GM12878 (cell line): ENCODE measurements around the gene SUPT3H. TPM values are rescaled to one million over a fixed set of nuclear protein-coding genes. Genes with fewer than 3 reads are reported as not detected.

Experiments
- ATAC-seq: fragments of 200-7000 bp; cut with Tn5 transposase; 3 replicates; pipeline ENCODE4 v1.9.1; 2020; ENCODE audit warnings: mild to moderate bottlenecking, moderate library complexity
- BruUV-seq: library from RNA; stranded (reverse); fragments of 400-500 nt; replicated peaks from 2 replicates; lab custom pipeline; 2021; lab: Mats Ljungman, UMichigan
- CTCF ChIA-PET: fragments of 300-600 bp; sonication (Branson Sonifier 250); formaldehyde crosslinking; extraction: SDS; loops from one replicate; lab custom pipeline; 2021; ENCODE audit warnings: inconsistent platforms; lab: Yijun Ruan, JAX
- POLR2A ChIA-PET: fragments of 350-600 bp; formaldehyde crosslinking; extraction: SDS; loops from one replicate; lab custom pipeline; 2021; ENCODE audit warnings: inconsistent platforms; lab: Charles Lee
- RAD21 ChIA-PET: fragments of 300-600 bp; sonication (Branson Sonifier 250); formaldehyde crosslinking; loops from one replicate; lab custom pipeline; 2023; ENCODE audit warnings: antibody characterized with exemption; ENCODE audit not compliant: unreplicated experiment; lab: Charles Lee
- SMC1A ChIA-PET: fragments of 300-600 bp; sonication (Branson Sonifier 250); formaldehyde crosslinking; loops from one replicate; lab custom pipeline; 2023; ENCODE audit not compliant: unreplicated experiment, uncharacterized antibody; lab: Charles Lee
- DNase-seq: peaks from one replicate; pipeline ENCODE4 v3.0.0-alpha.2; 2011; ENCODE audit warnings: low read depth, low spot score
- FAIRE-seq: peaks from 3 replicates; lab custom pipeline; 2011; peaks lifted over from hg19 to GRCh38; lab: Jason Lieb, UNC
- H2AFZ ChIP-seq: 2 replicates; pipeline ENCODE4 v1.6.0; 2011; ENCODE audit warnings: low read depth, low read length, control low read depth; ENCODE audit not compliant: control insufficient read depth
- H3K27ac ChIP-seq: 2 replicates; pipeline ENCODE4 v1.5.1; 2011; ENCODE audit warnings: control low read depth; ENCODE audit not compliant: control insufficient read depth, insufficient read depth
- H3K27me3 ChIP-seq, 2 experiments: replicated peaks in 1 of 2; 2 replicates each; pipeline versions ENCODE4 v1.6.0 to v1.6.1; 2011; ENCODE audit warnings: low read length in 1 of 2; ENCODE audit not compliant: control insufficient read depth in 2 of 2, insufficient read depth in 2 of 2
- H3K36me3 ChIP-seq, 2 experiments: 2 replicates each; pipeline ENCODE4 v1.5.1; 2011; ENCODE audit warnings: low read length in 1 of 2; ENCODE audit not compliant: control insufficient read depth in 2 of 2, insufficient read depth in 2 of 2
- H3K4me1 ChIP-seq: 2 replicates; pipeline ENCODE4 v1.6.1; 2011; ENCODE audit warnings: mild to moderate bottlenecking, low read length, moderate library complexity, mixed read lengths; ENCODE audit not compliant: control insufficient read depth, insufficient read depth
- H3K4me2 ChIP-seq: 2 replicates; pipeline ENCODE4 v1.6.0; 2011; ENCODE audit warnings: control low read depth; ENCODE audit not compliant: control insufficient read depth, insufficient read depth
- H3K4me3 ChIP-seq: fragments of 200-600 bp; sonication (generic); 2 replicates; pipeline ENCODE4 v1.5.1; 2016
- H3K79me2 ChIP-seq: 2 replicates; pipeline ENCODE4 v1.6.0; 2011; ENCODE audit warnings: low read length; ENCODE audit not compliant: control insufficient read depth, insufficient read depth
- H3K9ac ChIP-seq: 2 replicates; pipeline ENCODE4 v1.8.0; 2011; ENCODE audit warnings: low read length, control low read depth, mixed read lengths; ENCODE audit not compliant: control insufficient read depth, insufficient read depth
- H3K9me3 ChIP-seq: replicated peaks from 3 replicates; pipeline ENCODE4 v1.5.1; 2011; ENCODE audit warnings: mild to moderate bottlenecking, low read length; ENCODE audit not compliant: control insufficient read depth, insufficient read depth
- H4K20me1 ChIP-seq: 2 replicates; pipeline ENCODE4 v1.6.0; 2011; ENCODE audit not compliant: control insufficient read depth, insufficient read depth
- BCL11A ChIP-seq: IDR thresholded peaks from 2 replicates; pipeline ENCODE4 v1.6.1; 2011; ENCODE audit warnings: low read depth, low read length
- CHD4 ChIP-seq: fragments of 200-600 bp; sonication (generic); IDR thresholded peaks from 2 replicates; pipeline ENCODE4 v1.6.1; 2016; ENCODE audit warnings: mild to moderate bottlenecking
- CREM ChIP-seq: IDR thresholded peaks from 2 replicates; pipeline ENCODE4 v1.6.1; 2014; ENCODE audit warnings: antibody characterized with exemption, low read depth
- EED ChIP-seq: sonication (generic); IDR thresholded peaks from 2 replicates; pipeline ENCODE4 v1.6.1; 2016; ENCODE audit warnings: antibody characterized with exemption, low read depth
- GATAD2B ChIP-seq: fragments of 450-650 bp; conservative IDR thresholded peaks from 2 replicates; pipeline ENCODE4 v1.6.1; 2017; ENCODE audit warnings: low read depth, mild to moderate bottlenecking, moderate library complexity
- HDAC2 ChIP-seq: fragments of 200-600 bp; sonication (generic); IDR thresholded peaks from 2 replicates; pipeline ENCODE4 v1.6.1; 2017
- IRF4 ChIP-seq: IDR thresholded peaks from 2 replicates; pipeline ENCODE4 v1.6.1; 2011; ENCODE audit warnings: low read depth, low read length
- NKRF ChIP-seq: fragments of 450-650 bp; conservative IDR thresholded peaks from 2 replicates; pipeline ENCODE4 v1.6.1; 2017; ENCODE audit warnings: mild to moderate bottlenecking, moderate library complexity
- SKIL ChIP-seq: fragments of 450-650 bp; IDR thresholded peaks from 2 replicates; pipeline ENCODE4 v1.6.1; 2017; ENCODE audit warnings: mild to moderate bottlenecking, low read depth, inconsistent platforms; ENCODE audit not compliant: poor library complexity, severe bottlenecking
- SMC3 ChIP-seq: IDR thresholded peaks from 2 replicates; pipeline ENCODE4 v1.6.1; 2011; ENCODE audit warnings: low read length, improper control_type of control experiment, borderline replicate concordance
- ZSCAN29 ChIP-seq: fragments of 450-650 bp; IDR thresholded peaks from 2 replicates; pipeline ENCODE4 v1.6.1; 2017; ENCODE audit warnings: mild to moderate bottlenecking, moderate library complexity
- in situ Hi-C: fragments of 300-500 bp; cut with MboI; formaldehyde crosslinking; loops from 9 replicates; pipeline ENCODE4 v1.14.3; 2018; ENCODE audit warnings: mixed read lengths
- intact Hi-C: fragments of 100-400 bp; cut with micrococcal nuclease; formaldehyde crosslinking; loops from one replicate; pipeline ENCODE4 v1.14.2; 2022; ENCODE audit not compliant: unreplicated experiment
- polyA plus RNA-seq, 11 experiments: library from polyadenylated mRNA; depleted of rRNA in 4 of 11; unstranded in 6 of 11; stranded (reverse) in 5 of 11; fragments of >200 nt; fragmentation: Nextera tagmentation in 4 of 11; fragmentation: Illumina TruSeq in 1 of 11; extraction: Ambion mirVana in 4 of 11; extraction: Trizol in 1 of 11; gene quantifications; 1 replicate in 1 of 11; 2 replicates in 10 of 11; pipeline versions ENCODE4 v1.2.1 to v1.2.3, GENCODE V29; 2011 to 2016; ENCODE audit warnings: inconsistent platforms in 2 of 11, missing spikeins in 2 of 11, low read depth in 1 of 11
- total RNA-seq, 4 experiments: library from RNA; depleted of rRNA in 3 of 4; stranded (reverse); fragments of >200 nt in 3 of 4; fragmentation: Illumina TruSeq in 1 of 4; extraction: Trizol in 1 of 4; gene quantifications; 2 replicates each; pipeline versions ENCODE4 v1.2.1 to v1.2.3, GENCODE V29; 2013 to 2021

The SUPT3H gene
- total and polyA plus RNA-seq, 10 of the 15 experiments (the other 5 are each of a cell fraction or from before 2014, with no cell fraction given), result 0.51 to 3.7 (median 2.0) TPM

- TF ChIP-seq NKRF, result no peak
- no peak for TF ChIP-seq SKIL
- no peak for TF ChIP-seq GATAD2B
- no peak for TF ChIP-seq IRF4
- no peak for TF ChIP-seq SMC3
- no peak for TF ChIP-seq CHD4
These were observed 176.2 kb downstream of the SUPT3H start (continued) for GRCh38 chr6:45201484-45201883.

GRCh38 chr6:45200510-45200909 is 177.2 kb downstream of the SUPT3H start:
- CTCF ChIA-PET, result interaction anchor here (0.5 kb wide), 1 partner anchor 354 kb away, joined by 5 read pairs; no protein-coding TSS in a partner anchor
- H3K4me2 ChIP-seq, result no peak overlapping the region
- H2AFZ ChIP-seq, result no peak overlapping the region
- POLR2A ChIA-PET, result no interaction called here
- RAD21 ChIA-PET, result interaction anchor here (0.7 to 1.0 kb wide), 2 partner anchors 45 to 178 kb away, joined by 3 read pairs; no protein-coding TSS in a partner anchor
- in situ Hi-C loops, result no loop called here
- H3K36me3 ChIP-seq, result no peaks in the 10 kb centered on the region
- DNase-seq, result no peak
- H3K27ac ChIP-seq, result no peak overlapping the region
- H3K27me3 ChIP-seq, result no peaks in the 10 kb centered on the region
- no peaks in the 10 kb centered on the region for H3K9me3 ChIP-seq
- FAIRE-seq, result no peak
- H3K4me3 ChIP-seq, result no peak overlapping the region
- no peak for TF ChIP-seq EED
- TF ChIP-seq CREM, result no peak
- no peak for TF ChIP-seq HDAC2
- TF ChIP-seq BCL11A, result no peak
- TF ChIP-seq ZSCAN29, result no peak
- TF ChIP-seq, all 136 proteins: peak for 0
- BruUV-seq, result no TSS peak
- Histone ChIP-seq H3K9ac (no peak overlapping the region), H3K4me1 (no peaks in the 10 kb centered on the region), H4K20me1 (no peaks in the 10 kb centered on the region), H3K79me2 (no peaks in the 10 kb centered on the region)
- SMC1A ChIA-PET, result interaction anchor here (1.1 to 1.6 kb wide), 2 partner anchors 9 to 51 kb away, joined by 3 read pairs; no protein-coding TSS in a partner anchor
- intact Hi-C loops, result no loop called here
- ATAC-seq, result no peak
